Measurements from ENCODE around the gene PPP3CA. TPM values are rescaled to one million over a fixed set of nuclear protein-coding genes. Genes with fewer than 3 reads are reported as not detected.

Gene PPP3CA
- total RNA-seq, 3 donors from 2014 or later: 32.4 to 59.6 (median 47.8) TPM

- Histone ChIP-seq H3K9me3 (no peaks in the 10 kb centered on the region), H3K4me1 (no peaks in the 10 kb centered on the region), H3K4me3 (no peak overlapping the region), H3K36me3 (no peaks in the 10 kb centered on the region), H3K27me3 (no peaks in the 10 kb centered on the region), H3K27ac (no peak overlapping the region)
- no peak for DNase-seq (ENCODE audit: low spot score in 2 of 2)
- no peak for TF ChIP-seq POLR2A (IDR thresholded peaks at IDR 0.05)
- no peak for TF ChIP-seq POLR2AphosphoS5 (IDR thresholded peaks at IDR 0.05)
- no peak for TF ChIP-seq CTCF (IDR thresholded peaks at IDR 0.05)
- intact Hi-C loops (cut with DNase I; ENCODE audit: low total_unique reads): no loop called here
Measured at GRCh38 chr4:101286663-101287062, 60.7 kb downstream of the PPP3CA start.

DNA sequence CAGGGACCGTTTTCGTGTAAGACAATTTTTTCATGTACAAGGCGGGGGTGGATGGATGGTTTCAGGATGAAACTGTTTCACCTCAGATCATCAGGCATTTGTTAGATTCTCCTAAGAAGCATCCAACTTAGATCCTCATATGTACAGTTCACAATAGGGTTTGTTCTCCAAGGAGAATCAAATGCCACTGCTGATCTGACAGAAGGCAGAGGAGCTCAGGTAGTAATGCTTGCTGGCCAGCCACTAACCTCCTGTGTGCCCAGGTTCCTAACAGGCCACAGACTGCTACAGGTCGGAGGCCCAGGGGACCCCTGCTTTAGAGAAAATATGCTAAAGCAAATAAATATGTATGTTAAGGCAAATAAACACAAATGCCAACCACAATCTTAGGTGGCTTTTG, 61.3 kb downstream of the PPP3CA start:
- Histone ChIP-seq H3K9me3 (no peaks in the 10 kb centered on the region), H3K4me3 (no peak overlapping the region), H3K36me3 (no peaks in the 10 kb centered on the region), H3K4me1 (no peaks in the 10 kb centered on the region), H3K27ac (no peak overlapping the region), H3K27me3 (no peaks in the 10 kb centered on the region)
- DNase-seq (ENCODE audit: low spot score in 2 of 2): no peak
- TF ChIP-seq POLR2AphosphoS5 (IDR thresholded peaks at IDR 0.05) (no peak), CTCF (IDR thresholded peaks at IDR 0.05) (no peak), POLR2A (IDR thresholded peaks at IDR 0.05) (no peak)
- intact Hi-C loops (cut with DNase I; ENCODE audit: low total_unique reads): no loop called here

GRCh38 chr4:101284546-101284945, 62.8 kb downstream of the PPP3CA start:
- intact Hi-C loops (cut with DNase I; ENCODE audit: low total_unique reads): no loop called here
- H3K27me3 ChIP-seq: no peaks in the 10 kb centered on the region
- no peaks in the 10 kb centered on the region for H3K4me1 ChIP-seq
- H3K9me3 ChIP-seq: no peaks in the 10 kb centered on the region
- no peak for DNase-seq (ENCODE audit: low spot score in 2 of 2)
- H3K36me3 ChIP-seq: no peaks in the 10 kb centered on the region
- H3K27ac ChIP-seq: peak overlapping the region in 1 of 2 donors; percentile 38
- no peak overlapping the region for H3K4me3 ChIP-seq
- no peak for TF ChIP-seq POLR2AphosphoS5 (IDR thresholded peaks at IDR 0.05)
- no peak for TF ChIP-seq CTCF (IDR thresholded peaks at IDR 0.05)
- TF ChIP-seq POLR2A (IDR thresholded peaks at IDR 0.05): no peak

DNA sequence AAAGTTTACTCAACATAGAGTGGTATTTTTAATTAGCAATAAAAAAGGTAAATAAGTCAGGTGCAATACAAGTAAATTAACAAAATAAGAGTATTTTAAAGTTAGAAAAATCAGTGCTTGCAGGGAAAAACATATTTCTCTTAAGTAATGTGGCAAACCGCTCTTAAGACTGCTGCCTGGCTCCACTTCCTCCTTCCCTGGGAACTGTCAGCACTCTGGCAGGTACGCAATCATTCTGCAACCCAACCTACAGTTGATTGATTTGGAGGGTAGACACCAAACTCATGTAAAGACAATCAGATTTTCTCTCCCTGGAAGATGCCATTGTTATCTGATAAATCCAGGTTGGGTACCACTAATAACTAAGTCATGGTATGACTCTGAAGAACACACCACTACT, 63.9 kb downstream of the PPP3CA start:
- Histone ChIP-seq H3K27me3 (no peaks in the 10 kb centered on the region), H3K36me3 (no peaks in the 10 kb centered on the region), H3K4me3 (no peak overlapping the region), H3K27ac (peak overlapping the region in 1 of 2 donors; percentile 4), H3K4me1 (no peaks in the 10 kb centered on the region), H3K9me3 (no peaks in the 10 kb centered on the region)
- no peak for DNase-seq (ENCODE audit: low spot score in 2 of 2)
- TF ChIP-seq CTCF (IDR thresholded peaks at IDR 0.05) (no peak), POLR2A (IDR thresholded peaks at IDR 0.05) (no peak), POLR2AphosphoS5 (IDR thresholded peaks at IDR 0.05) (no peak)
- intact Hi-C loops (cut with DNase I; ENCODE audit: low total_unique reads): no loop called here

DNA sequence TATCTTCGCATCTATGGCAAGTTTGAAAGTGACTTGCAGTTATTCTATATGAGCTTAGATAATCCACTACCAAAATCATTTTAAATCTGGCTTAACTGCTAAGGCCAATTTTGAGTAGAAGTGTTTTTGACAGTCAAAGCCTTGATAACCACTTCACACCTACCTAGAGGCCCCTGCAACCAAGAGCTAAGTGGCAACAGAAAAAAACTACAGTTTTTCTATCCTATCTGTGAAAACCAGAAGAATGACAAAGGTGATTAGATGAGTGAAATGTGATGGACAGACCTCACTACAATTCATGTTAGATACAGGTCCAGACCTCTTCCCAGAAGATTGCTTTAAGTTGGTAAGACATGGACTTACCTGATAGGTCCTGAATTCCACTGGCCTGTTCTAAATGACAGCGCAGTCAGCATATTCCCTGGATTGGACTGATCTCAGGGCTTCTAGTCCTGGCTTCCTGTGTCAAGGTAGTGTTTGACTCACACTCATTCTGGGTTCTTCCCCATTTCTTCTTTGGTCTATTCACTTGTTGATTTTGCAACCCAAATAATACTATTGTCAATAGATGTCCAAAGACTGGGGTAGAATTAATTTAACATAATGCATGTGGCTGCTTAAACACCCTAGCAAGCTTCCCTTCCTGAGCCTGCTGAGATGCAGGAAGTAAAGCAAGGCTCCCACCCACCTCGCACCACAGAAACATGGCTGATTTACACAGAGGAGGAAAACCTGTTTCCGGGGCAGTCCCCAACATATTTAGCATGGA, 65.1 kb downstream of the PPP3CA start:
- Histone ChIP-seq H3K27ac (no peak overlapping the region), H3K36me3 (no peaks in the 10 kb centered on the region), H3K27me3 (no peaks in the 10 kb centered on the region), H3K4me3 (no peak overlapping the region), H3K4me1 (no peaks in the 10 kb centered on the region), H3K9me3 (no peaks in the 10 kb centered on the region)
- no peak for DNase-seq (ENCODE audit: low spot score in 2 of 2)
- no peak for TF ChIP-seq POLR2A (IDR thresholded peaks at IDR 0.05)
- no peak for TF ChIP-seq CTCF (IDR thresholded peaks at IDR 0.05)
- no peak for TF ChIP-seq POLR2AphosphoS5 (IDR thresholded peaks at IDR 0.05)
- intact Hi-C loops (cut with DNase I; ENCODE audit: low total_unique reads): no loop called here

Data from breast epithelium (tissue), 4 donors.